NCI-H1930 (cell line): ENCODE results near the gene OR5M11.
"Not testable (repeated sequence)": the region's sequence is repeated elsewhere in the genome, so short reads cannot be mapped to it uniquely, and the experiment has no call there.

ENCODE experiments used
- DNase-seq, 2 experiments: peaks; one replicate each; lab custom pipeline; 2025; lab: John Stamatoyannopoulos, UW

Gene OR5M11

GRCh38 chr11:56543157-56543556 lies at the start of gene OR5M11:
TSS of gene OR5M11 (minus strand) at chr11:56543257. CDS start at chr11:56543257, 0 bp downstream.
- no peak for DNase-seq

GRCh38 chr11:56592088-56592717 lies 49.1 kb upstream of the OR5M11 start:
- not testable (repeated sequence) for DNase-seq

- no peak for DNase-seq
These were observed 34.6 kb upstream of the OR5M11 start, which contains the start of gene OR5M10 for GRCh38 chr11:56577621-56578020. TSS of gene OR5M10 (minus strand) at chr11:56577721. CDS start at chr11:56577721, 0 bp downstream.

- DNase-seq: no peak
These were observed 15.5 kb upstream of the OR5M11 start for GRCh38 chr11:56558574-56558973.

- DNase-seq: not testable (repeated sequence)
These were observed 11.6 kb upstream of the OR5M11 start for GRCh38 chr11:56554691-56555090.

- DNase-seq: no peak
These were observed 2.5 kb upstream of the OR5M11 start for GRCh38 chr11:56545531-56545930.

- DNase-seq: no peak
These were observed 682 bp upstream of the OR5M11 start for GRCh38 chr11:56543739-56544138.

- no peak for DNase-seq
These were observed 9.9 kb downstream of the OR5M11 start for GRCh38 chr11:56533054-56533740.

- no peak for DNase-seq
These were observed 11.2 kb downstream of the OR5M11 start for GRCh38 chr11:56531856-56532255.

- DNase-seq: no peak
These were observed 21.0 kb downstream of the OR5M11 start for GRCh38 chr11:56522008-56522407.

GRCh38 chr11:56513280-56513679 lies 29.8 kb downstream of the OR5M11 start:
- no peak for DNase-seq

- no peak for DNase-seq
These were observed 33.6 kb downstream of the OR5M11 start for GRCh38 chr11:56509439-56509838.

- no peak for DNase-seq
These were observed 46.0 kb downstream of the OR5M11 start for GRCh38 chr11:56497010-56497409.

GRCh38 chr11:56495117-56495516 lies 47.9 kb downstream of the OR5M11 start:
- DNase-seq: no peak
